Peyer's patch (tissue), 4 donors: Measurements from ENCODE around the gene C2orf72. TPM values are rescaled to one million over a fixed set of nuclear protein-coding genes. Genes with fewer than 3 reads are reported as not detected.

Experiments used
- DNase-seq, 3 donors: peaks; one replicate each; pipeline ENCODE4 v3.0.0-alpha.2; 2017 to 2019
- H3K27ac ChIP-seq, 4 donors: fragments of 200-600 bp; sonication (generic); one replicate each; pipeline ENCODE4 v1.5.1; 2016 to 2019
- H3K27me3 ChIP-seq, 2 donors: fragments of 200-600 bp; sonication (generic); one replicate each; pipeline ENCODE4 v1.5.1; 2019
- H3K36me3 ChIP-seq, 3 donors: fragments of 200-600 bp; sonication (generic); one replicate each; pipeline ENCODE4 v1.5.1; 2016 to 2019
- H3K4me1 ChIP-seq, 4 donors: fragments of 200-600 bp; sonication (generic); one replicate each; pipeline ENCODE4 v1.5.1; 2016 to 2019
- H3K4me3 ChIP-seq, 4 donors: fragments of 200-600 bp; sonication (generic); 1 replicate in 3 of 4; 2 replicates in 1 of 4; pipeline ENCODE4 v1.5.1; 2016 to 2019; ENCODE audit warnings: mild to moderate bottlenecking in 1 of 4
- H3K9me3 ChIP-seq, 4 donors: fragments of 200-600 bp; sonication (generic); one replicate each; pipeline ENCODE4 v1.5.1; 2016 to 2019; ENCODE audit warnings: mild to moderate bottlenecking in 1 of 4
- POLR2A ChIP-seq, 2 donors: fragments of 450-650 bp; IDR thresholded peaks; one replicate each; pipeline ENCODE4 v1.5.1; 2017; ENCODE audit warnings: antibody characterized with exemption in 2 of 2, mild to moderate bottlenecking in 2 of 2, moderate library complexity in 2 of 2
- total RNA-seq, 4 donors: library from RNA; depleted of rRNA; stranded (reverse); fragments of >200 nt; gene quantifications; one replicate each; pipeline ENCODE4 v1.1.0, GENCODE V29; 2016
- TF ChIP-seq, protein P1 (sequence below), 6 experiments: fragments of 450-650 bp in 4 of 6; fragments of 200-600 bp in 2 of 6; sonication (generic) in 1 of 6; IDR thresholded peaks; one replicate each; pipeline ENCODE4 v1.5.1; 2017 to 2019; ENCODE audit warnings: antibody characterized with exemption in 6 of 6, mild to moderate bottlenecking in 3 of 6, moderate library complexity in 1 of 6

The C2orf72 gene
- total RNA-seq, 4 donors from 2014 or later: 9.9 to 46.2 (median 31.8) TPM

DNA sequence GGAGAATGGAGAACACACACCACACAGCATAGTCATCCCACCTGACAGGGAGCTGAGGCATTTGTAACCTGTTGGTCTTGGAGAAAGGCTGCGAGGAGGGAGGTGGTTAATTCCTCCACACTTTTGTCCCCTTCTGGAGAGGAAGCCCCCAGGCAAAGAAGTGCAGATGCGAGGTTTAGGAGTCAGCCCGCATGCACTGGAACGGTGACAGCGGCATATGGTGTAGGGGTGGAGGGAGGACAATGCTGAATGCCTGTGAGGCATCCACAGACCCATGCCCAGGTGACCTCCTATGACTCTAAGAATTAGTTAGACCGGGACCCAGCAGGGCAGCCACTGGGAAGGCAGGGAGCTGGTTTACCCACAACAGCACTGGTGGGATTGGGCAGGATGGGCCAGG, 29.2 kb upstream of the C2orf72 start:
- Histone ChIP-seq H3K27me3 (no peaks in the 10 kb centered on the region), H3K4me3 (no peak overlapping the region), H3K36me3 (no peaks in the 10 kb centered on the region), H3K27ac (no peak overlapping the region), H3K9me3 (no peaks in the 10 kb centered on the region), H3K4me1 (no peaks in the 10 kb centered on the region)
- no peak for TF ChIP-seq POLR2A (IDR thresholded peaks at IDR 0.05)
- TF ChIP-seq, protein P1, sequence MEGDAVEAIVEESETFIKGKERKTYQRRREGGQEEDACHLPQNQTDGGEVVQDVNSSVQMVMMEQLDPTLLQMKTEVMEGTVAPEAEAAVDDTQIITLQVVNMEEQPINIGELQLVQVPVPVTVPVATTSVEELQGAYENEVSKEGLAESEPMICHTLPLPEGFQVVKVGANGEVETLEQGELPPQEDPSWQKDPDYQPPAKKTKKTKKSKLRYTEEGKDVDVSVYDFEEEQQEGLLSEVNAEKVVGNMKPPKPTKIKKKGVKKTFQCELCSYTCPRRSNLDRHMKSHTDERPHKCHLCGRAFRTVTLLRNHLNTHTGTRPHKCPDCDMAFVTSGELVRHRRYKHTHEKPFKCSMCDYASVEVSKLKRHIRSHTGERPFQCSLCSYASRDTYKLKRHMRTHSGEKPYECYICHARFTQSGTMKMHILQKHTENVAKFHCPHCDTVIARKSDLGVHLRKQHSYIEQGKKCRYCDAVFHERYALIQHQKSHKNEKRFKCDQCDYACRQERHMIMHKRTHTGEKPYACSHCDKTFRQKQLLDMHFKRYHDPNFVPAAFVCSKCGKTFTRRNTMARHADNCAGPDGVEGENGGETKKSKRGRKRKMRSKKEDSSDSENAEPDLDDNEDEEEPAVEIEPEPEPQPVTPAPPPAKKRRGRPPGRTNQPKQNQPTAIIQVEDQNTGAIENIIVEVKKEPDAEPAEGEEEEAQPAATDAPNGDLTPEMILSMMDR (IDR thresholded peaks at IDR 0.05): no peak
- no peak for DNase-seq

DNA sequence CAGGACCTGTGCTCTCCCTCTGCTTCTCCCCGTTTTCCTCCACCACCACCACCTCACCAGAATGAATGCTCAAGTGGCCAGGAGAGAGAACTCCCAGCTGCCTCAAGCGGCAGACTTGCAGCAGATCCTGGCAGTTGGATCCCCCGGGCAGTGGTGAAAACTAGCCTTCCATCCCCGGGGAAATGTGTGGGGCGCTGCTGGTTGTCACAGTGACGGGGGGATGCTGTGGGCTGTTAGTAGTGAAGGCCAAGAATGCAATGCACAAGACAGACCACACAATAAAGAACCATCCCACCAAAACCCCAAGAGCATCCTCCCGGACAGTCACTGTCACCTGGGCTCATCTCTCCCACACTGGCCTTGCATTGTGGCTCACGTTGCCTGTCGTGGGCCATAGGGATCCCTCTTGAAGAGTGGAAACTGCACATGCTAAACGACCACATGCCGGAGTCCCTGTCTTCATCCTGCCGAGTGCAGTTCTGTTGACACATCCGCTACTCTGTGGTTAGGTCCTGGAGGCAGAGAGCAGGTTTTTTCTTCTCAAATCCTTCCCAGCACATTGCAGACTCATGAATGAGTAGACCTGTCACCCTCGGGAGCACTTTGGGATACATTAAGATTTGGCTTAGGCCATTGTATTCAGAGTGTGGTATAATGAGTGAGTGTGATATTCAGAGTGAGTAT, 27.9 kb upstream of the C2orf72 start:
- TF ChIP-seq, protein P1 (IDR thresholded peaks at IDR 0.05): no peak
- DNase-seq: no peak
- no peaks in the 10 kb centered on the region for H3K4me1 ChIP-seq

DNA sequence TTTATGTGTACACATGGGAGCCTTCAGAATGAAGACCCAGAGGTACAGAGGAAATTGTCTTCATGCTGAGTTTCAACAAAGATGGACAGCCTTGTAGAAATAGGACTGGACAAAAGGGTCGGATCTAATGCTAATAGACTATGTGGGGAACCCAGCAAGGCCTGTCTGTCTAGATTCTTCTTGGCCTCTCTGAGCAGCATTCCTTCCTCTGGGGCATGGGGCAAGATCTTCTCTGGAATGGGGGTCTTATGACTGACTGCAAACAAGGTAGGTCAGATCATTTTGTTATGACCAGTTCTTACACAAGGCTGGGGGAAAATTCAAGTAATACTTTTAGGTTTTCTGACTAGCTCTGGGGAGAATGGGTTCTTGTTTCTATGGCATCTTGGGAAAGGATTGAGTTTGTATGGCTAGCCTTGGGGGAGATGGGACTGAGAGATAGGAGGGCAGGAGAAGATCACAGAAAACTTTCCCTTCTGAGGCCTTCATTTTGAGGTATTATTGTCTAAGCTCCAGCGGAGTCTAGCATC, 27.1 kb upstream of the C2orf72 start:
- H3K4me3 ChIP-seq: no peak overlapping the region
- no peaks in the 10 kb centered on the region for H3K9me3 ChIP-seq
- H3K4me1 ChIP-seq: no peaks in the 10 kb centered on the region
- no peak for DNase-seq
- no peak overlapping the region for H3K27ac ChIP-seq
- TF ChIP-seq, protein P1 (IDR thresholded peaks at IDR 0.05): no peak
- no peak for TF ChIP-seq POLR2A (IDR thresholded peaks at IDR 0.05)
- H3K27me3 ChIP-seq: no peaks in the 10 kb centered on the region
- no peaks in the 10 kb centered on the region for H3K36me3 ChIP-seq

More for the DNA sequence above, 27.9 kb upstream of the C2orf72 start:
- Histone ChIP-seq H3K4me3 (no peak overlapping the region), H3K27ac (no peak overlapping the region), H3K9me3 (no peaks in the 10 kb centered on the region), H3K36me3 (no peaks in the 10 kb centered on the region), H3K27me3 (no peaks in the 10 kb centered on the region)

DNA sequence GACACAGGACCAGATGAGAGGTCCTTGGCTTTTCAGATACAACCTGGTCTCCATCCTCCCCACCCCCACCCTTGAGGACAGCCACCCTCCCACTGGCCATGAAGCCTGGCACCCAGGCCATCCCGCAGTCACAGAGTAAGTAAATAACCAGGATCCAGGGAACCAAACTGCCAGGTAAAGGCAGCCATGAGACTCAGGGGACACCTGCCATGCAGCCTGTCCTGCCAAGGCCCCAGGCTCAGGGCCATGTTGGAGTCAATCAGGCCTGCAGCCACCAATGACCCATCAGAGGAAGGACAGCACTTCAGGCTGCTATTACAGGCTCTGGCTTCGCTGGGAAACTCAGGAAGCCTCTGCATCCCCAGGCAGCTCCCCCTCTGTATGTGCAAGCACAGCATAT, 25.8 kb upstream of the C2orf72 start:
- Histone ChIP-seq H3K27me3 (no peaks in the 10 kb centered on the region), H3K36me3 (no peaks in the 10 kb centered on the region), H3K4me3 (no peak overlapping the region), H3K4me1 (no peaks in the 10 kb centered on the region), H3K9me3 (no peaks in the 10 kb centered on the region), H3K27ac (no peak overlapping the region)
- TF ChIP-seq POLR2A (IDR thresholded peaks at IDR 0.05): no peak
- TF ChIP-seq, protein P1 (IDR thresholded peaks at IDR 0.05): no peak
- no peak for DNase-seq

DNA sequence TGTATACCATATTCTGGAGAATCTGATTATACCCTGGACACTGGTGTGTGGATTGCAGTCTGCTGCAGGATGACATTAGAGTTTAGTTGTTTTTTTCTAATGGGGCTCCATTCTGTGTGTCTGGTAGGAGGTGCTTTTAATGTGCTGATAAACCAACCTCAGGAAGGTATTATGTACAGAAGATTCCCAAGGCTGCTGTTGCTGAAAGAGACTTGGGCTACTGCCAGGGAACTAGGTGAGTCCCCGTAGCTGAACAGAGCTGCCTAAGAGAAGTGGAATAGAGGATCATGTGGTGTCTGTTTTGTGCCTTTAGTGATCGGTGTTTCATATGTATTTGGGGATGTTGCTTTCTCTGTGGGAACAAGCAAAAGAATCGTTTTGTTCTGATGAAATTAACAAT, 24.9 kb upstream of the C2orf72 start:
- Histone ChIP-seq H3K36me3 (no peaks in the 10 kb centered on the region), H3K27ac (no peak overlapping the region), H3K27me3 (no peaks in the 10 kb centered on the region), H3K4me3 (no peak overlapping the region), H3K9me3 (no peaks in the 10 kb centered on the region), H3K4me1 (no peaks in the 10 kb centered on the region)
- TF ChIP-seq, protein P1 (IDR thresholded peaks at IDR 0.05): no peak
- TF ChIP-seq POLR2A (IDR thresholded peaks at IDR 0.05): no peak
- no peak for DNase-seq
